GM21619 (cell line): ENCODE measurements around the gene PAK3.
A peak's percentile ranks its signal among the peaks of the same experiment; 100 is the strongest.

Experiments
- ATAC-seq: cut with Tn5 transposase; IDR thresholded peaks from one replicate; pipeline ENCODE4 v1.9.1; 2021; ENCODE audit not compliant: unreplicated experiment

The PAK3 gene

GRCh38 chrX:111129921-111130320 lies 33.9 kb downstream of the PAK3 start:
- ATAC-seq, result no peak

- no peak for ATAC-seq
These were observed 35.6 kb downstream of the PAK3 start for GRCh38 chrX:111131572-111131971.

- ATAC-seq, result no peak
These were observed 37.4 kb downstream of the PAK3 start for GRCh38 chrX:111133389-111133788.

GRCh38 chrX:111145878-111146277 lies 49.9 kb downstream of the PAK3 start:
- ATAC-seq, result no peak

- ATAC-seq, result no peak
These were observed 55.8 kb downstream of the PAK3 start for GRCh38 chrX:111151764-111152163.

GRCh38 chrX:111159232-111159631 lies 63.2 kb downstream of the PAK3 start:
- ATAC-seq, result no peak

GRCh38 chrX:111164728-111165127 lies 68.7 kb downstream of the PAK3 start:
- ATAC-seq, result no peak

- no peak for ATAC-seq
These were observed 69.9 kb downstream of the PAK3 start for GRCh38 chrX:111165902-111166301.

GRCh38 chrX:111167334-111167733 lies 71.3 kb downstream of the PAK3 start:
- peak; percentile 67 for ATAC-seq

GRCh38 chrX:111168314-111168713 lies 72.3 kb downstream of the PAK3 start:
- ATAC-seq, result no peak

GRCh38 chrX:111169141-111169540 lies 73.2 kb downstream of the PAK3 start:
- ATAC-seq, result no peak

GRCh38 chrX:111170017-111170416 lies 74.0 kb downstream of the PAK3 start:
- no peak for ATAC-seq

- no peak for ATAC-seq
These were observed 84.8 kb downstream of the PAK3 start for GRCh38 chrX:111180750-111181240.

GRCh38 chrX:111181951-111182350 lies 86.0 kb downstream of the PAK3 start:
- ATAC-seq, result no peak

- ATAC-seq, result no peak
These were observed 87.0 kb downstream of the PAK3 start for GRCh38 chrX:111182997-111183396.

GRCh38 chrX:111191598-111191997 lies 95.6 kb downstream of the PAK3 start:
- no peak for ATAC-seq

GRCh38 chrX:111199505-111199904 lies 103.5 kb downstream of the PAK3 start:
- no peak for ATAC-seq

GRCh38 chrX:111200327-111200726 lies 104.3 kb downstream of the PAK3 start:
- ATAC-seq, result no peak

GRCh38 chrX:111207851-111208250 lies 111.9 kb downstream of the PAK3 start:
- ATAC-seq, result no peak

- ATAC-seq, result no peak
These were observed 120.4 kb downstream of the PAK3 start for GRCh38 chrX:111216293-111216801.

GRCh38 chrX:111244235-111244750 lies 148.3 kb downstream of the PAK3 start:
- no peak for ATAC-seq

- no peak for ATAC-seq
These were observed 159.1 kb downstream of the PAK3 start for GRCh38 chrX:111254896-111255693.
